KG1 (cell line): ENCODE results near the gene DMXL1.
"Not testable (repeated sequence)": the region's sequence is repeated elsewhere in the genome, so short reads cannot be mapped to it uniquely, and the experiment has no call there.

Experiments
- DNase-seq: peaks from one replicate; lab custom pipeline; 2025; lab: John Stamatoyannopoulos, UW

Gene DMXL1

GRCh38 chr5:119207105-119207504, 136.2 kb downstream of the DMXL1 start:
- no peak for DNase-seq

- no peak for DNase-seq
These were observed 141.1 kb downstream of the DMXL1 start for GRCh38 chr5:119212026-119212425.

- no peak for DNase-seq
These were observed 141.8 kb downstream of the DMXL1 start for GRCh38 chr5:119212676-119213075.

- no peak for DNase-seq
These were observed 146.3 kb downstream of the DMXL1 start for GRCh38 chr5:119217183-119217582.

- no peak for DNase-seq
These were observed 148.2 kb downstream of the DMXL1 start for GRCh38 chr5:119218830-119219782.

GRCh38 chr5:119220576-119221197, 149.8 kb downstream of the DMXL1 start:
- DNase-seq = no peak

GRCh38 chr5:119221330-119221729, 150.4 kb downstream of the DMXL1 start:
- DNase-seq = no peak

- DNase-seq = no peak
These were observed 159.1 kb downstream of the DMXL1 start for GRCh38 chr5:119229950-119230349.

- no peak for DNase-seq
These were observed 167.6 kb downstream of the DMXL1 start for GRCh38 chr5:119238265-119239118.

- no peak for DNase-seq
These were observed 168.2 kb downstream of the DMXL1 start for GRCh38 chr5:119239119-119239417.

GRCh38 chr5:119239826-119240225, 168.9 kb downstream of the DMXL1 start:
- not testable (repeated sequence) for DNase-seq

- DNase-seq = no peak
These were observed 173.0 kb downstream of the DMXL1 start for GRCh38 chr5:119243888-119244287.

- no peak for DNase-seq
These were observed 180.3 kb downstream of the DMXL1 start for GRCh38 chr5:119250946-119251901.

GRCh38 chr5:119255571-119256356, 184.9 kb downstream of the DMXL1 start:
- no peak for DNase-seq

- DNase-seq = no peak
These were observed 186.7 kb downstream of the DMXL1 start for GRCh38 chr5:119257613-119258012.

- no peak for DNase-seq
These were observed 192.8 kb downstream of the DMXL1 start for GRCh38 chr5:119263639-119264038.

- DNase-seq = no peak
These were observed 193.3 kb downstream of the DMXL1 start for GRCh38 chr5:119264186-119264585.

GRCh38 chr5:119267958-119268386, 197.1 kb downstream of the DMXL1 start:
- DNase-seq = peak; percentile 62

- peak; percentile 34 for DNase-seq
These were observed 197.6 kb downstream of the DMXL1 start for GRCh38 chr5:119268387-119269060.
